NCI-H1092 (cell line): ENCODE measurements around the gene TMEM9.

Experiments used
- DNase-seq: peaks from one replicate; lab custom pipeline; 2025; lab: John Stamatoyannopoulos, UW

TMEM9 gene

DNA sequence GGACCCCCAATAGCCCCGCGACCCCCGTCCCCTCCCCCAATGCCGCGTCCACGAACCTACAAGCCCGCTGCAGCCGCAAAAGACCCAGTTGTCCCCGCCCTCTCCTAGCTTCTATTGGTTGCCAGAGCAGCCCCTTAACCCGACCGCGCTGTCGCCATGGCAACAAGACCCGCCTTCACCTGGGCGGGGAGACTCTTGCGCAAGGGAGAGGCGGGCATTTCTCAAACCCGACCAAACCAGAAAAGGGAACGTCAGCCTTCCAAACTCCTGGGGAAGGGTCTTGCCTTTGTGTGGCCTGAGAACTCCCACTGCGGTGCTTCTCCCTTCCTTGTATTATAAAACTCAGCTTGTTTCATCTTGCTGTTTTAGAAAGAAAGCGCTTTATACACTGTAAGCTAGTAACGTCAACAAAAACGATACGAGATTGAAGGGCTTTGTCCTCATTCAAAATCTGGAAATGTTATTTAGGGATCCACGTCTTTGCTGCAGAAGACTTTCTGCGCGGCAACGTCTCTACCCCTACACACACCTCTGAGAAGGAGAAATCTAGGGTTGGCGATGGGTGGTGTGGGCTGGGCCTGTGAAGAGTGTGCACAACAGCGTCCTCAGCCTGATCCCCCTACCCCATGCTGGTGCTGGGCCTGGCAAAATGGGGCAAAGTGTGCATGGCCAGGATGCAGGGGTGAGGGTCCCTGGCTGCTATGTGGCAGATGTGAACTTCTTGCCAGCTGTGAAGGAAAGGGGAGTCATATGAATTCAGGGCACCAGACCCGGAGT is at the start of gene TMEM9:
Gene TMEM9 (minus strand): TSS at position 86 of the 777 bp plus-strand sequence. CDS start 551 bp downstream, outside the sequence.
- DNase-seq = peak; percentile 99

GRCh38 chr1:201198598-201198997 is 44.3 kb upstream of the TMEM9 start:
- DNase-seq = no peak

- DNase-seq = no peak
Observed at GRCh38 chr1:201194046-201194445, 39.8 kb upstream of the TMEM9 start.

GRCh38 chr1:201192261-201192788 is 38.1 kb upstream of the TMEM9 start:
- DNase-seq = no peak

DNA sequence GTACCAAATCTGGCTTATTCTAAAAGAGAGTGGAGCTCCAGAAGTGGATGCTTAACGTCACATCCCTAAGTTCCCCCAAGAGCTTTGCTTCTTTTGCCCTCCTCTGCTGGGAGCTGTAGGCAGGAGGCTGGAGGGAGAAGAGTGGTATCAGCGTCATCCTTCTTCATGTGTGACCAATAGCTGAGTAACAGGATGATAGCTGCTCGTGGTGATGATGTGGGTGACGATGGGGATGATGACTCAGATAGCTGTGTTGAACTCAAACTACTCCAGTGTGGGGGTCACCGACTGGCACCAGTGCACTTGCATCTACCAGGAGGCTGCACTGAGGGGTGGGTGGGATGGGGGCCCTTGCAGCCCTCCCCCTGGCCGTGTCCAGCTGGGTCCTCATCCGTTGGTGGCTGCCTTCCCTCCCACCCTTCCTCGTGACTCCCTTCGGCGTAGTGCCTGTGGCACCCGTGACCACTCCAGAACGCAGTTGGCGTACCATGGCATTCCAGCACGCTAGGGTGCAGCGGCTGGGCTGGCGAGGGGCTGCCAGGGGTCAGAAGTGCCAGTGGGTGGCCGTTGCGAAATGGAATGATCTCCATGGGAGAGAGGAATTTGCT is 37.5 kb upstream of the TMEM9 start:
- DNase-seq = no peak

GRCh38 chr1:201190624-201191051 is 36.4 kb upstream of the TMEM9 start, which contains the start of gene IGFN1:
Gene IGFN1 (plus strand): TSS chr1:201190824. CDS start chr1:201193294, 2,470 bp downstream.
- no peak for DNase-seq

DNA sequence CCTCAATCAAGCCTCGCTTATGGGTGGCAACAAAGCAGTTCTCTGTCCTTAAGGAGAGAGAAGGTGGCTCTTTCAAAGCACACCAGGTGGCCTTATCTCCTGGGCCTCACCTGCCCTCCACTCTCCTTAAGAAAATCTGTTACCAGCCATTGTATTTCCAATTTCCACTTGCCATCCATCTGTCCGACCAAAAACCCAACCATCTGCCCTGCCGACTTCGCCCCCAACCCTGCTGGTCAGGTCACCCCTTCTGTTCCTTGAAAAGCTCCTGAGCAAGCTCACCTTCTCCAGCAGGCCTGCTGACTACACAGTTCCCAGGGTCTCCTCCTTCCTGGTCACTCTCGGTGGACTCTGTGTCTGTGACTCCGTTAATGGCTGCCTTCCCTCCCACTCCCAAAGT is 35.7 kb upstream of the TMEM9 start:
- no peak for DNase-seq

DNA sequence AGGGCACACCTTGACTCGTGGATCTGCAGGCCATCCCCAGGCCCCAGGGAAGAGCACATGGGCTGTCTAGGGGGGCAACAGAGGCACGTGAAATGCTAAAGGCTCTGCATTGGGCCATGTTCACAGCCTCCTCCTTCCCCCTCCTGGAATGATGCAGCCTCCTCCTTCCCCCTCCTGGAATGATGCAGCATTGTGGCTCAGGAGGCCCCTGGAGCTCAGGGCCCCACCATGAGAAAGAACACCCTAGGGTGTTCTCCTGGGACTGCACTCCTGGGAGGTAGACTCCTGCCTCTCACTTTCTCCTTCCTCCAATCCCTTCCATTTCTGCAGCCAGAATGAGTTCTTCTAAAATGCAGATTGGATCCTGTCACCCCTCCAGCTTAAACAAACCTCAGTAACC is 34.8 kb upstream of the TMEM9 start:
- DNase-seq = no peak

DNA sequence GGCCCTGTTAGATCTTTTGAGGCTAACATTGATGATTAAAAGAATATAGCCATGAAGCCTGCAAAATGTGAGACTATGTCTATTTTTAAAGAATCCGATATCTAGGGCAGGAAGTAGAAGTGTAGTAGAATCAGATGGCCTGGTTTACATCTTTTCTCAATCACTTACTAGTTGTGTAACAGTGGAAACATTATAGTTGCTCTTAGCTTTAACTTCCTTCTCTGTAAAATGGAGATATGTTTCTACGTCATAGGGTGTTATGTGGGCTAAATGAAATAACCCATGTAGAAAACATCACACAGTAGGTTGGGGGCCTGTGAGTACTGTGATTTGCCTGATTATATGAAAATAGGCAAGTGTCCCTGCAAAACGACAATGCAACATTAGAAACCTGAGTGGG is 31.9 kb upstream of the TMEM9 start:
- no peak for DNase-seq

GRCh38 chr1:201185527-201186128 is 31.4 kb upstream of the TMEM9 start:
- DNase-seq = no peak

GRCh38 chr1:201185123-201185453 is 30.8 kb upstream of the TMEM9 start:
- DNase-seq = no peak

- peak; percentile 45 for DNase-seq
Observed at GRCh38 chr1:201184307-201185122, 30.2 kb upstream of the TMEM9 start.

GRCh38 chr1:201183753-201184152 is 29.5 kb upstream of the TMEM9 start:
- no peak for DNase-seq

DNA sequence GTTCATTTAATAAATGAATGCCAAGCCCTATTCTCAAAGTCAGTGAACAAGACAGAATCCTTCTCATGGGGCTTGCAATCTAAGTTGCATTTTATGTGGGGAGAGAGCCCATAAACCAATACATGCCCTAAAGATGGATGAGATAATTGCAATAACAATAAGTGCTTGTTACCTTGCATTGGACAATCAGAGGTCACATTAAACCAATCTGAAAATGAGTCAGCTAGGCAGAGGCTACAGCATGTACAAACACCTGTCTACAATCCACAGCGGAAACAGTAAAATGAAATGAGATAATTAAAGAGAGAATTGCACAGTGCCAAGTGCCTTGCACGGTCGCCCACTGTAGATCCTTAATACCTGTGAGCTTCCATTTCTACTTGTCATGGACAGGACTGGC is 28.9 kb upstream of the TMEM9 start:
- DNase-seq = no peak

GRCh38 chr1:201181726-201182125 is 27.5 kb upstream of the TMEM9 start:
- no peak for DNase-seq

DNA sequence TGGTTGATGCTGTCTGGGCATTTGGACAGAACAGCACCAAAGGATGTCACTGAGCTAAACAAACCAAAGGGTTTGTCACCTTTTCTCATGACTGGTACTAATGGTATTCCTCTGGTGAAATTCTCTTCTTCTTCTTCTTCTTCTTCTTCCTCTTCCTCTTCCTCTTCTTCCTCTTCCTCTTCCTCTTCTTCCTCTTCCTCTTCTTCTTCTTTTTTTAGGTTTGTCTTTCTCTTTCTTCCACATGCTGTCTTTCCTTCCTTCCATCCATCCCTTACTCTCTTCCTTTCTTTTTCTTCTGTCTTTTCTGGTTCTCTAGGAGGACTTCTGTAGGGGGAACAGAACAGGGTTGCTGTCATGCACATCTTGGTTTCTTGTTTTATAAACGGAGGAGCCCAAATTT is 27.0 kb upstream of the TMEM9 start:
- no peak for DNase-seq

DNA sequence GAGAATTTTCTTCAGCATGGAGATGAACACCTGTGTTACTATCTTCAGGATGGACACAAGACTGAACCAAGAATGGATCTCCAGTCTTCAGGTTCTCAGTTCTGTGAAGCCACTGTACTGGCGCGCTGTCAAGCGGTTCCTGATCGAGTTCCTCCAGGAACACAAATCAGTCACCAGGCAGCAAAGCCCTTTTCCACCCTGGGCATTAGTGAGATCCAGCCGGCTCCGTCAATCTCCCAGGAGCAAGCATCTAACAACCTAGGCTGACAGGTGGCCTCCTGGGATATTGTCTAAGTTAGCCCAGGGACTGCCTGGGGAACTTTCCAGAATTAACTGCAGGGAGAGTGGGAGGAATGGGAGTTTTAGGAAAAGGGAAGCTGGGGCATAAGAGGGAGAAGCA is 26.6 kb upstream of the TMEM9 start:
- no peak for DNase-seq

DNA sequence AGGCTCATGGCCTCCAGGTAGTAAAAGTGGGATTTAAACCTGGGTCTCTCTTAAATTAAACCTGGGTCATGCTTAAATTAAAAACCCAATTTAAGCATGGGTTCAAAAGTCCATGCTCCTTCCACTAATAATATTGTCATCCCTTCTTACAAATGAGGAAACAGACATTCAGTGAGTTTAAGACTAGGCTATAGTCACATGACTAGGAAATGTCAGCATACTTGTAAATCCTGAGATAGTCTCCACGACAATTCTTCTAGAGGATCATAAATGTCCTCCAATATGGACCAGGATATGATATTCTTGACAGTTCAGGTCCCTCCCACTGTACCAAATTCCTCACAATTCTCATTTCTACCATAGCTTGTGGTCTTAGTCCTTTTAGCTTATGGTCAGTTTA is 25.9 kb upstream of the TMEM9 start:
- DNase-seq = no peak

GRCh38 chr1:201178718-201179117 is 24.4 kb upstream of the TMEM9 start:
- no peak for DNase-seq

GRCh38 chr1:201176940-201177339 is 22.7 kb upstream of the TMEM9 start:
- DNase-seq = no peak

DNA sequence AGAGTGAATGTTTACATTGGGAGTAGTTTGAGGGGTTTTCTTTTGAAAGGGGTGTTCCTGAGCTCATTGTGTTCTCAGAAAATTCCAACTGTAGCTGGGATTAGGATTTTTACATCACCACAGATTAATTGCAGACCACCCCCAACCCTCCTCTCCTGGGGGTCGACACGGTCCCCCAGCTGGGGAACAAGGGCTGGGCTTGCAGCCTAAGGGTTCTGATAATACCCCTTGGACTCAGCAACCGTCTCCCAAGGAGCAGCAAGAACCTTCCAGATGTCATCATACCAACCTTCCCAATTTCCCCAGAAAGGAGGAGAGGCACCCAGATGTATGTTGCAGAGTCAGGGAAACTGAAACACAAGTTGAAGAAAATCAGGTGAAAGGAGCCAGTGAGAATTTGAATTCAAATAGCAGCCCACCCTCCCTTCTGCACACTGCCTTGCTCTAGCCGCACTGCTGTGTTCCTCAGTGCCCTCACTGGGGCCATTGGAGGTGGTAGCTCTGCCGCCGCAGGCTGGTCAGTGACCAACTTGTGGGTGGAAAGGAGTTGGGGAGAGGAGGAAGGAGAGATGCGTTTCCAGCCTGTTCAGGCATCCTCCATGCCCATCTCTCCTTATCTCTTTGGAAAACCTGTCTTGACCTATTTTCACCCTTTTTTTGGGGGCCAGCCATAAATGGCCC is 21.7 kb upstream of the TMEM9 start:
- no peak for DNase-seq

GRCh38 chr1:201173736-201174135 is 19.5 kb upstream of the TMEM9 start:
- DNase-seq = no peak
